Prostate gland (tissue), 2 donors: ENCODE measurements around the gene CTBP2. TPM values are rescaled to one million over a fixed set of nuclear protein-coding genes. Genes with fewer than 3 reads are reported as not detected.

ENCODE experiments used
- DNase-seq: peaks from one replicate; pipeline ENCODE4 v3.0.0-alpha.2; 2019; ENCODE audit warnings: low spot score
- H3K27ac ChIP-seq, 2 donors: fragments of 200-600 bp; sonication (generic); 2 replicates each; pipeline ENCODE4 v1.5.1; 2017 to 2019
- H3K27me3 ChIP-seq: fragments of 200-600 bp; sonication (generic); replicated peaks from 2 replicates; pipeline ENCODE4 v1.5.1; 2019; ENCODE audit not compliant: insufficient read depth
- H3K36me3 ChIP-seq, 2 donors: fragments of 200-600 bp; sonication (generic); 1 replicate in 1 of 2; 2 replicates in 1 of 2; pipeline versions ENCODE4 v1.5.1 to v1.8.1; 2017 to 2019
- H3K4me1 ChIP-seq: fragments of 200-600 bp; sonication (generic); replicated peaks from 2 replicates; pipeline ENCODE4 v1.5.1; 2019
- H3K4me3 ChIP-seq, 2 donors: fragments of 200-600 bp; sonication (generic); 2 replicates each; pipeline ENCODE4 v1.5.1; 2017 to 2019
- H3K9me3 ChIP-seq: fragments of 200-600 bp; sonication (generic); 2 replicates; pipeline ENCODE4 v1.5.1; 2017
- POLR2A ChIP-seq: fragments of 450-650 bp; IDR thresholded peaks from one replicate; pipeline ENCODE4 v1.6.1; 2016; ENCODE audit warnings: antibody characterized with exemption, mild to moderate bottlenecking
- POLR2AphosphoS5 ChIP-seq: sonication (generic); formaldehyde crosslinking; IDR thresholded peaks from one replicate; pipeline ENCODE4 v1.6.1; 2017; ENCODE audit warnings: antibody characterized with exemption
- WGBS: methylation state at CpG from one replicate; pipeline ENCODE4 v1.1.5; 2018; 5-methylcytosine and 5-hydroxymethylcytosine counted together
- intact Hi-C: fragments of 100-400 bp; cut with DNase I; formaldehyde crosslinking; loops from one replicate; pipeline ENCODE4 v1.14.2; 2022
- total RNA-seq, 2 donors: library from RNA; depleted of rRNA; stranded (reverse); fragments of >200 nt; gene quantifications; one replicate each; pipeline ENCODE4 v1.1.0, GENCODE V29; 2016
- TF ChIP-seq, protein P1 (sequence below), 4 experiments: fragments of 200-600 bp in 2 of 4; fragments of 450-650 bp in 2 of 4; sonication (generic) in 2 of 4; IDR thresholded peaks; 1 replicate in 3 of 4; 2 replicates in 1 of 4; pipeline ENCODE4 v1.5.1; 2016 to 2019; ENCODE audit warnings: antibody characterized with exemption in 4 of 4, mild to moderate bottlenecking in 2 of 4, moderate library complexity in 2 of 4

CTBP2 gene
- total RNA-seq, 2 donors from 2014 or later: 70.2 to 89.7 TPM

DNA sequence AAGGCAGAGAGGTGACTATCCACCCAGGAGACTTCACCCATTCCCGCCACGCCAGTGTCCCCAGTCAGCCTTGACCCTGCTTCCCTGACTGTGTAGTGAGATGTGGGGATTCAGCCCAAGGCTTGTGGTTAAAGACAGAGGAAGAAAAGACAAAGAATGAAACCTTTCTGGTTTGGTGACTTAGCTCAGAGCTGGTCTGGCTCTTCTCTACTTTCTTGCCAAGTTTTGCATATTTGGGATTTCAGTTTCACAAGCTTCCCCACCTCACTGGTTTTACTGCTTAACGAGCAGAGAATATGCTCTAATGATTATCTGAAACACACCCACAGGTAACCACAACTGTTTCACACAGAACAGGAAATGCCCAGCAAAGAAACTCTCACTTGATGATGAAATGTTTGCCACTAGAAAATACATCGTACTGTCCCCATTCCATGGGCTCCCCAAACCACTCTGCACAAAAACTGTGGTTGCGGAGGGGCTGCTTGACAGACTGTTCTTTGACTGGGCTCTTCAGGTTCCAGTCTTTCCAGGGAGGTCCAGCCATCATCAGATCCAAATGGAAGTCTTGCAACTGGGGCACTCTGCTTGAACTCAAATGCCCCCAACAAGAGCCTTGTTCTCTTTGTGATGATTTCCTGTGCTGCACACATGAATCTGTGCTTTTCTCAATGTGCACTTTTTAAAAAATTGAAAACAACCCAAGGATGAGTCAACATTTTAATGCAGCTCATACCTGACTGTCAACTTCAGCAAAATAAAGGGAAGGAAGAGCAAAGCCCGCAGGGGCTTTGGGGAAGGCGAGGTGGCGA lies 95.5 kb downstream of the CTBP2 start:
- H3K36me3 ChIP-seq: no peaks in the 10 kb centered on the region
- H3K27ac ChIP-seq: peak overlapping the region; percentile 90 to 91
- TF ChIP-seq, protein P1, sequence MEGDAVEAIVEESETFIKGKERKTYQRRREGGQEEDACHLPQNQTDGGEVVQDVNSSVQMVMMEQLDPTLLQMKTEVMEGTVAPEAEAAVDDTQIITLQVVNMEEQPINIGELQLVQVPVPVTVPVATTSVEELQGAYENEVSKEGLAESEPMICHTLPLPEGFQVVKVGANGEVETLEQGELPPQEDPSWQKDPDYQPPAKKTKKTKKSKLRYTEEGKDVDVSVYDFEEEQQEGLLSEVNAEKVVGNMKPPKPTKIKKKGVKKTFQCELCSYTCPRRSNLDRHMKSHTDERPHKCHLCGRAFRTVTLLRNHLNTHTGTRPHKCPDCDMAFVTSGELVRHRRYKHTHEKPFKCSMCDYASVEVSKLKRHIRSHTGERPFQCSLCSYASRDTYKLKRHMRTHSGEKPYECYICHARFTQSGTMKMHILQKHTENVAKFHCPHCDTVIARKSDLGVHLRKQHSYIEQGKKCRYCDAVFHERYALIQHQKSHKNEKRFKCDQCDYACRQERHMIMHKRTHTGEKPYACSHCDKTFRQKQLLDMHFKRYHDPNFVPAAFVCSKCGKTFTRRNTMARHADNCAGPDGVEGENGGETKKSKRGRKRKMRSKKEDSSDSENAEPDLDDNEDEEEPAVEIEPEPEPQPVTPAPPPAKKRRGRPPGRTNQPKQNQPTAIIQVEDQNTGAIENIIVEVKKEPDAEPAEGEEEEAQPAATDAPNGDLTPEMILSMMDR (IDR thresholded peaks at IDR 0.05): no peak
- TF ChIP-seq POLR2AphosphoS5: peak; percentile 95
- H3K27me3 ChIP-seq: no peaks in the 10 kb centered on the region
- intact Hi-C loops: loop anchor here (5.0 kb wide), 2 partner anchors 92 to 148 kb away; no protein-coding TSS in a partner anchor
- no peak overlapping the region for H3K4me3 ChIP-seq
- peaks cover 53% of the 10 kb centered on the region for H3K4me1 ChIP-seq
- H3K9me3 ChIP-seq: no peaks in the 10 kb centered on the region
- DNase-seq: peak; percentile 79
- 21% methylated on average over 8 of the region's 8 CpGs for WGBS

DNA sequence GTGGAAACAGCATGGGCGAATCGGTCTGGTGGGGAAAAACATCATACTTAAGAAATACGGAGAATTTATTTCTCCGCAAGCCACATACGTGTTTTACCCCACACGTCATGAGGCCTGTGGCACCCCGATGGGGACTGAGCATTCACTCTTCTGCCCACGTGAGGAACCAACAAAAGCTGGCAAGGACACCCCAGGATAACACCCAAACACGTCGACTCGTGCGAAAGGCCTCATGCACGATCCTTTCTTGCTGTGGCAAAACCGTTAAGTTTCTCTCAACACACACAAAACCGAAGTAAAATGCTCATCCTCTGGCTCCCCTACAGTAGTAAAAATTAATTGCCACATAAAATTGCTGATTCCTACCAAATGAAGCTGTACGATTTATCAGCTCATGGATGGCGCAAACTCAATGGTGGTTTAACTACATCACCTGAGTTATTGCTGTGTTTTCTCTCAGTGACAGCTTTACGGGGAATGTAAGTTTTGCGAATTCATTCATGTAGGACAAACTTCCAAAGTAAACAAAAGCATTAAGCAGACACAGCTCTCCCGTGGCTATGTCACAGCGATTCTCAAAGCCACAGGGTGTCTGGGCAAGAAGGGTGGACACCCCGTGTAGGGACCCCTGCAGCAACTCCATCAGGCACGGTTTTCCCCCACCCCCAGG lies 97.0 kb downstream of the CTBP2 start:
- Histone ChIP-seq H3K27me3 (no peaks in the 10 kb centered on the region), H3K27ac (peak overlapping the region; percentile 90 to 91), H3K4me1 (peaks cover 61% of the 10 kb centered on the region), H3K36me3 (no peaks in the 10 kb centered on the region), H3K9me3 (no peaks in the 10 kb centered on the region), H3K4me3 (no peak overlapping the region)
- 41% methylated on average over 23 of the region's 23 CpGs for WGBS
- TF ChIP-seq, protein P1 (IDR thresholded peaks at IDR 0.05): no peak
- TF ChIP-seq POLR2AphosphoS5: peak; percentile 69
- peak; percentile 39 for DNase-seq
- intact Hi-C loops: loop anchor here (5.0 kb wide), 2 partner anchors 94 to 146 kb away; no protein-coding TSS in a partner anchor

DNA sequence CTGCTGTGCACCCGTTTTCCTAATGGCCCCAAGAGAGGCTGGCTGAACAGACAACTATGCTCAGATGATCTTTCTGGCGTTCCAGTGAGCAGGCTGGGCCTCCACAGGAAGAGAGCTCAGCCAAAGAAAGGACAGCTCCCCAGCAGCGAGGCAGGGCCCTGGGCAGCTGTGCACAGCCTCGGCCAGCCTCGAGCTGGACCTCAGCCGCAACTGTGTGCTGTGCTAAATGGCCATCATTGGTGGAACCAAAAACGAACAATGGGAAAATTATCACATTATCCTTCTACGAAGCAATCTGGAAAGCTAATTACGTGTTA lies 97.5 kb downstream of the CTBP2 start:
- Histone ChIP-seq H3K27ac (peak overlapping the region; percentile 90 to 91), H3K4me3 (no peak overlapping the region), H3K9me3 (no peaks in the 10 kb centered on the region), H3K27me3 (no peaks in the 10 kb centered on the region), H3K36me3 (no peaks in the 10 kb centered on the region), H3K4me1 (peaks cover 66% of the 10 kb centered on the region)
- intact Hi-C loops: loop anchor here (5.0 kb wide), 2 partner anchors 94 to 146 kb away; no protein-coding TSS in a partner anchor
- 62% methylated on average over 9 of the region's 9 CpGs for WGBS
- no peak for DNase-seq
- TF ChIP-seq POLR2AphosphoS5: peak; percentile 16
- TF ChIP-seq, protein P1 (IDR thresholded peaks at IDR 0.05): no peak

DNA sequence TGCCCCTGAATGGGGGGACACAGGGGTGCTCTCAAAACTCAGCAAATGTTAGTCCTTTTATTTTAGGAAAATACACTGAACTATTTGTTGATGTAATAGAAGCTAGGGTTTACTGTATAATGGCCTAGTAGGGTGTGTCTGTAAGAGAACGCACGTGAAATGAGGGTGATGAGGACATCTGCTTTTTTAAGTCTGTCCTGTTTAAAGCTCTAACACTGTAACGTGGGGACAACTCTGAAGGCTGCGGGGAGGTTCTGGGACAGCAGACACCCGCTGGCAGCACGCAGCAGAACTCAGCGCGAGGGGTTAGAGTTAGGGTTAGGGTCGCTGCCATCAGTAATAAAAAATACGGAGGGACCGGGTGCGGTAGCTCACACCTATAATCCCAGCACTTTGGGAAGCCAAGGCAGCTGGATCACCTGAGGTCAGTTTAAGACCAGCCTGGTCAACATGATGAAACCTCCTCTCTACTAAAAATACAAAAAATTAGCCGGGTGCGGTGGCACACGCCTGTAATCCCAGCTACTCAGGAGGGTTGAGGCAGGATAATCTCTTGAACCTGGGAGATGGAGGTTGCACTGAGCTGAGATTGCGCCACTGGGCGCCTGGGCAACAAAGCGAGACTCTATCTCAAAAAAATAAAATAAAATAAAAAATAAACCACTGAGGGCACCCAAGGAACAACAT lies 98.0 kb downstream of the CTBP2 start:
- no peaks in the 10 kb centered on the region for H3K9me3 ChIP-seq
- TF ChIP-seq POLR2AphosphoS5: no peak
- TF ChIP-seq, protein P1 (IDR thresholded peaks at IDR 0.05): no peak
- TF ChIP-seq POLR2A: no peak
- intact Hi-C loops: loop anchor here (5.0 kb wide), 2 partner anchors 95 to 145 kb away; no protein-coding TSS in a partner anchor
- DNase-seq: no peak
- no peak overlapping the region for H3K4me3 ChIP-seq
- 88% methylated on average over 18 of the region's 18 CpGs for WGBS
- H3K27me3 ChIP-seq: no peaks in the 10 kb centered on the region
- peaks cover 71% of the 10 kb centered on the region for H3K4me1 ChIP-seq
- H3K27ac ChIP-seq: peak overlapping the region; percentile 90 to 91
- H3K36me3 ChIP-seq: no peaks in the 10 kb centered on the region
